Mesenchymal stem cell (in vitro differentiated cells and primary cell): ENCODE measurements around the gene MORC4.

Experiments
- DNase-seq: peaks from one replicate; pipeline ENCODE4 v3.0.0-alpha.2; 2013
- H2AFZ ChIP-seq: one replicate; pipeline ENCODE4 v1.6.1; 2013; ENCODE audit warnings: low read depth, mild to moderate bottlenecking, control low read depth, inconsistent platforms, low read length, moderate library complexity
- H2AK5ac ChIP-seq: 2 replicates; pipeline ENCODE4 v1.6.1; 2013; ENCODE audit warnings: low read length, moderate library complexity, mild to moderate bottlenecking, inconsistent platforms; ENCODE audit not compliant: severe bottlenecking
- H2BK120ac ChIP-seq: one replicate; pipeline ENCODE4 v1.6.1; 2013; ENCODE audit warnings: low read depth, mild to moderate bottlenecking, inconsistent platforms, low read length, moderate library complexity
- H2BK12ac ChIP-seq, 2 experiments: one replicate each; pipeline ENCODE4 v1.6.1; 2013; ENCODE audit warnings: inconsistent platforms in 2 of 2, low read length in 2 of 2, mild to moderate bottlenecking in 2 of 2, moderate library complexity in 2 of 2, control low read depth in 1 of 2
- H2BK15ac ChIP-seq: one replicate; pipeline ENCODE4 v1.6.1; 2013; ENCODE audit warnings: mild to moderate bottlenecking, low read depth, inconsistent platforms; ENCODE audit not compliant: poor library complexity, severe bottlenecking
- H2BK5ac ChIP-seq: 2 replicates; pipeline ENCODE4 v1.6.1; 2013; ENCODE audit warnings: low read depth, mild to moderate bottlenecking, low read length, control low read depth, inconsistent platforms; ENCODE audit not compliant: poor library complexity, severe bottlenecking
- H3K14ac ChIP-seq, 2 experiments: one replicate each; pipeline ENCODE4 v1.6.1; 2013; ENCODE audit warnings: inconsistent platforms in 2 of 2, low read length in 2 of 2, control low read depth in 1 of 2, mild to moderate bottlenecking in 1 of 2, moderate library complexity in 1 of 2
- H3K18ac ChIP-seq, 2 experiments: one replicate each; pipeline ENCODE4 v1.6.1; 2013; ENCODE audit warnings: inconsistent platforms in 2 of 2, low read length in 2 of 2, control low read depth in 1 of 2, low read depth in 1 of 2, mild to moderate bottlenecking in 1 of 2
- H3K23ac ChIP-seq, 2 experiments: one replicate each; pipeline ENCODE4 v1.6.1; 2013; ENCODE audit warnings: inconsistent platforms in 2 of 2, low read length in 2 of 2, mild to moderate bottlenecking in 2 of 2, moderate library complexity in 2 of 2, control low read depth in 1 of 2
- H3K27ac ChIP-seq: 2 replicates; pipeline ENCODE4 v1.5.1; 2013; ENCODE audit warnings: mild to moderate bottlenecking, moderate library complexity, low read length, control low read depth, inconsistent platforms; ENCODE audit not compliant: poor library complexity, severe bottlenecking
- H3K27me3 ChIP-seq, 2 experiments: 2 replicates each; pipeline versions ENCODE4 v1.6.1 to v1.7.0; 2013; ENCODE audit warnings: low read length in 2 of 2, mild to moderate bottlenecking in 2 of 2, moderate library complexity in 2 of 2, control low read depth in 1 of 2, inconsistent platforms in 1 of 2; ENCODE audit not compliant: control insufficient read depth in 1 of 2, insufficient read depth in 1 of 2
- H3K36me3 ChIP-seq, 2 experiments: 2 replicates each; pipeline versions ENCODE4 v1.6.1 to v1.7.0; 2013; ENCODE audit warnings: low read length in 2 of 2, control low read depth in 1 of 2, inconsistent platforms in 1 of 2, low read depth in 1 of 2, mild to moderate bottlenecking in 1 of 2; ENCODE audit not compliant: insufficient read depth in 2 of 2, control insufficient read depth in 1 of 2
- H3K4ac ChIP-seq, 2 experiments: one replicate each; pipeline ENCODE4 v1.6.1; 2013; ENCODE audit warnings: inconsistent platforms in 2 of 2, low read length in 2 of 2, mild to moderate bottlenecking in 2 of 2, moderate library complexity in 2 of 2, control low read depth in 1 of 2, low read depth in 1 of 2
- H3K4me1 ChIP-seq: 2 replicates; pipeline ENCODE4 v1.6.1; 2013; ENCODE audit warnings: low read depth, low read length, control low read depth; ENCODE audit not compliant: control insufficient read depth, insufficient read depth
- H3K4me2 ChIP-seq: 2 replicates; pipeline ENCODE4 v1.6.1; 2013; ENCODE audit warnings: low read length, mild to moderate bottlenecking, inconsistent platforms; ENCODE audit not compliant: poor library complexity, severe bottlenecking
- H3K4me3 ChIP-seq, 2 experiments: 2 replicates each; pipeline versions ENCODE4 v1.5.1 to v1.7.0; 2013; ENCODE audit warnings: low read length in 2 of 2, mild to moderate bottlenecking in 2 of 2, control low read depth in 1 of 2, low read depth in 1 of 2; ENCODE audit not compliant: insufficient read depth in 1 of 2
- H3K79me1 ChIP-seq: replicated peaks from 2 replicates; pipeline ENCODE4 v1.6.1; 2013; ENCODE audit warnings: mild to moderate bottlenecking, control low read depth, low read length, inconsistent platforms; ENCODE audit not compliant: poor library complexity, severe bottlenecking
- H3K9ac ChIP-seq: 2 replicates; pipeline ENCODE4 v1.7.0; 2013; ENCODE audit warnings: mild to moderate bottlenecking, low read length, moderate library complexity
- H3K9me3 ChIP-seq: 2 replicates; pipeline ENCODE4 v1.7.0; 2013; ENCODE audit warnings: mild to moderate bottlenecking, low read length; ENCODE audit not compliant: control insufficient read depth
- H4K8ac ChIP-seq: one replicate; pipeline ENCODE4 v1.6.1; 2013; ENCODE audit warnings: inconsistent platforms, mild to moderate bottlenecking, low read length, moderate library complexity
- H4K91ac ChIP-seq: one replicate; pipeline ENCODE4 v1.6.1; 2013; ENCODE audit warnings: mild to moderate bottlenecking, low read length, inconsistent platforms
- WGBS: methylation state at CpG from one replicate; pipeline ENCODE4 v1.1.7; 2013; ENCODE audit warnings: mixed read lengths; 5-methylcytosine and 5-hydroxymethylcytosine counted together

The MORC4 gene

DNA sequence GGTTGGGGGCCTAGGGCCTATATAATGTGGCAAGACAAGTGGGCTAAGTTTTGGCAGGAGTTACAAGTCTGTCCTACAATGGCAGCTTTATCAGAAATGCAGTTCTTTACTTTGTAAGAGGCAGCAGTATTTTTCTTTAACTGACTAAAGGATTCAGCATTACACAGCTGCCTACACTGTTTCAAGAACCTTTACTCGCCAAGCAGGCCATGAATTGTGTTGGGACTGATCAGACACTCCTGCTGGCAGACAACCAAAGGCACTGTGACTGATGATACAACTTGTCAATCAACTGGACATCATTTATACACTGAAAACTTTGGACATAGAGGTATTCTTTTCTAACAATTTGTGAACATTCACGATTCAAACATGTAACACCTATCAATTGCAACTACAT lies 4.3 kb downstream of the MORC4 start:
- H3K9me3 ChIP-seq: no peaks in the 10 kb centered on the region
- H3K4me3 ChIP-seq: no peak overlapping the region
- no peak overlapping the region for H4K91ac ChIP-seq
- H2BK120ac ChIP-seq: no peak overlapping the region
- no peak overlapping the region for H3K23ac ChIP-seq
- no peak overlapping the region for H2AFZ ChIP-seq
- no peak overlapping the region for H2BK5ac ChIP-seq
- H3K4me1 ChIP-seq: no peaks in the 10 kb centered on the region
- no peak overlapping the region for H3K4me2 ChIP-seq
- DNase-seq: no peak
- H2BK12ac ChIP-seq: no peak overlapping the region
- H3K9ac ChIP-seq: no peak overlapping the region
- H2AK5ac ChIP-seq: no peak overlapping the region
- H2BK15ac ChIP-seq: no peak overlapping the region
- no peak overlapping the region for H3K27ac ChIP-seq
- WGBS: 100% methylated on average over 2 of the region's 2 CpGs
- H3K4ac ChIP-seq: no peak overlapping the region
- H3K36me3 ChIP-seq: peaks cover 0 to 9% of the 10 kb centered on the region in 2 experiments
- peaks cover 0 to 20% of the 10 kb centered on the region in 2 experiments for H3K27me3 ChIP-seq
- no peak overlapping the region for H3K14ac ChIP-seq
- no peak overlapping the region for H3K18ac ChIP-seq
- H3K79me1 ChIP-seq: peaks cover 5% of the 10 kb centered on the region
- H4K8ac ChIP-seq: no peak overlapping the region

DNA sequence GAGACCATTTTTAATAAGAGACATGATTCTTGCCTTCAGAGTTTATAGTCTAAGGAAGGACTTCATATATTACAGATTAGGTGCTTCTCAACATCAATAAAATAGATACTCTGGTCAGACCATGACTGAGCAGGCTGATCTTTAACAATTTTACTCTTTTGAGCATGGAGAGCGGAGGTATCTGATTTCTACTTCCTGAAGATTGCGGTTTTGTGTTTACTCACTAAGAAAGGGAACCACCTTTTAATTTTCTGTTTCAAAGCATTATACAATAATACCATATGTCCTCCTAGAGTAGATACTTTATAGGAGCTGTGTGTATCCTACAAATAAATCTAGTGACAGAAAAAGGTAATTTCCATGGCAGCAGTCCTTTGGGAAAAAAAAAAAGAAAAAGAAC lies 12.5 kb downstream of the MORC4 start:
- H3K18ac ChIP-seq: no peak overlapping the region
- no peak overlapping the region for H3K14ac ChIP-seq
- no peak overlapping the region for H2BK5ac ChIP-seq
- no peak overlapping the region for H3K4ac ChIP-seq
- no peak overlapping the region for H3K4me2 ChIP-seq
- H2BK12ac ChIP-seq: no peak overlapping the region
- no peak overlapping the region for H3K27ac ChIP-seq
- peaks cover 0 to 8% of the 10 kb centered on the region in 2 experiments for H3K27me3 ChIP-seq
- H3K9ac ChIP-seq: no peak overlapping the region
- no peak overlapping the region for H4K8ac ChIP-seq
- no peak overlapping the region for H4K91ac ChIP-seq
- peaks cover under 1% of the 10 kb centered on the region for H3K79me1 ChIP-seq
- H2BK120ac ChIP-seq: no peak overlapping the region
- no CpG with 5 or more reads among the region's 2 CpGs for WGBS
- H3K23ac ChIP-seq: no peak overlapping the region
- no peak overlapping the region for H2AFZ ChIP-seq
- H3K36me3 ChIP-seq: peaks cover 4 to 15% of the 10 kb centered on the region in 2 experiments
- H2AK5ac ChIP-seq: no peak overlapping the region
- DNase-seq: no peak
- no peak overlapping the region for H3K4me3 ChIP-seq
- no peak overlapping the region for H2BK15ac ChIP-seq
- H3K9me3 ChIP-seq: no peaks in the 10 kb centered on the region
- H3K4me1 ChIP-seq: no peaks in the 10 kb centered on the region

DNA sequence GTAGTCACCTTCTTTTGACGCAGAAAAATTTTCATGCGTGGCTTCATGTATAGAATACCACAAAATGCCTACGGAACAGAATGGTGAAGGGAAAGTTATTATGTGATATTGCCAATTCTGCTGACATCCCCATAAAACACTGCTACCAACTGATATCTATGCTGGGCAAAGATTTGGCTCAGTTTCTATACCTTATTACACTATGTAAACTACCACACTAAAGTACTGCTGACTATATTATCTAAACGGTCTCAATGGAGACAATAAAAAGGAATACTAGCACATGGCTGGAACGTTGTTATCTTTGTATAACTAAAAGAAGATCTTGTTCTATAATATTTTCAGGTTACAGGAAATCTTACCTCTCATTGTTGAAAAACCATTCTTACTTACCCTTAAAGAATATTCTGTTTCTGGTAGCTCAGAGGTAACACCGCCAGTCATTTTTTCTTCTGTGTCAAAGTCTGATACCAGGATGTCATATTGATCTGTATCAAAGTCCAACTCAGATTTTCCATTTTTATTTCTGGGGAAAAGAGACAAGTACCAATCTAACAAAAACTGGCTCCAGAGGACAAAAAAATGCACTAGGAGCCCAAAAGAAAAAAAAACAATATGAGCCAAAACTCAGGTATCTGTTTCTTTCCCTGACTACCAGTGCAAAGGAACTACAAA lies 18.9 kb downstream of the MORC4 start:
- Histone ChIP-seq H3K36me3 (peaks cover 0 to 22% of the 10 kb centered on the region in 2 experiments), H3K27ac (no peak overlapping the region), H3K27me3 (peaks cover 0 to 17% of the 10 kb centered on the region in 2 experiments), H2BK120ac (no peak overlapping the region), H3K4me2 (no peak overlapping the region), H3K4me1 (no peaks in the 10 kb centered on the region), H3K9me3 (no peaks in the 10 kb centered on the region), H3K9ac (no peak overlapping the region), H3K14ac (no peak overlapping the region), H3K18ac (no peak overlapping the region), H3K23ac (no peak overlapping the region), H4K8ac (no peak overlapping the region), H2BK12ac (no peak overlapping the region), H4K91ac (no peak overlapping the region), H2AFZ (no peak overlapping the region), H2AK5ac (no peak overlapping the region), H2BK5ac (no peak overlapping the region), H3K79me1 (peaks cover 2% of the 10 kb centered on the region), H3K4ac (no peak overlapping the region), H3K4me3 (no peak overlapping the region), H2BK15ac (no peak overlapping the region)
- 100% methylated on average over 1 of the region's 6 CpGs for WGBS
- DNase-seq: no peak

DNA sequence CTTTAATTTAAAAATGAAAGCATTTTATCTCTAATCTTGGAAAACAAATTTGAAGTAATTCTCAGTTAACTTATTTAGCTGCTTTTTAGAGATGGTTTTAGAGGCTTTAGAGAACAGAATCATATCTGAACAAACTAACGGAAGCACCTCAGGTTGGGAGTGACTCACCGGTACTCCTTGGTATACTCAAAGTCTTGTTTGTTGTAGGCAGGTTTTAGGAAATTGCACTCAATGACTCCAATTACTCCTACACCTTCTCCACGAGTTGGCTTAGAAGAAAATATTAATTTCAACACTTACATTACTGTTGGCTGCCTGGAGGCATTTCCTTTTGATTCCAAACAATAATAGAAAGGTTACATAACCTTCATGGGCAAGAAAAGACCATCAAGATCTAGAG lies 23.6 kb downstream of the MORC4 start:
- H3K23ac ChIP-seq: no peak overlapping the region
- no peaks in the 10 kb centered on the region for H3K4me1 ChIP-seq
- H3K18ac ChIP-seq: no peak overlapping the region
- no peak overlapping the region for H3K4ac ChIP-seq
- H2BK12ac ChIP-seq: no peak overlapping the region
- no peak for DNase-seq
- H3K27ac ChIP-seq: no peak overlapping the region
- no peak overlapping the region for H3K9ac ChIP-seq
- H3K79me1 ChIP-seq: peaks cover 1% of the 10 kb centered on the region
- H2AK5ac ChIP-seq: no peak overlapping the region
- H2BK15ac ChIP-seq: no peak overlapping the region
- no peak overlapping the region for H4K8ac ChIP-seq
- no peak overlapping the region for H4K91ac ChIP-seq
- WGBS: 100% methylated on average over 1 of the region's 3 CpGs
- H2AFZ ChIP-seq: no peak overlapping the region
- no peak overlapping the region for H2BK120ac ChIP-seq
- peaks cover 0 to 26% of the 10 kb centered on the region in 2 experiments for H3K27me3 ChIP-seq
- H3K14ac ChIP-seq: no peak overlapping the region
- H3K4me3 ChIP-seq: no peak overlapping the region
- no peak overlapping the region for H3K4me2 ChIP-seq
- peaks cover 0 to 22% of the 10 kb centered on the region in 2 experiments for H3K36me3 ChIP-seq
- no peaks in the 10 kb centered on the region for H3K9me3 ChIP-seq
- H2BK5ac ChIP-seq: no peak overlapping the region
